Keratinocyte (primary cell): ENCODE data around the gene SMTNL2.

Experiments used
- CTCF ChIP-seq, 3 experiments: IDR thresholded peaks in 1 of 3; conservative IDR thresholded peaks in 1 of 3; optimal IDR thresholded peaks in 1 of 3; 2 replicates in 2 of 3; 3 replicates in 1 of 3; pipeline versions ENCODE3 to v1.5.1; 2011; ENCODE audit warnings: low read length in 3 of 3, mild to moderate bottlenecking in 3 of 3, moderate library complexity in 2 of 3, control low read depth in 1 of 3, inconsistent platforms in 1 of 3; ENCODE audit not compliant: insufficient read depth in 2 of 3; ENCODE audit errors: extremely low read depth in 1 of 3
- EZH2 ChIP-seq: IDR thresholded peaks from one replicate; pipeline ENCODE4 v1.6.1; 2012; ENCODE audit warnings: inconsistent platforms, mild to moderate bottlenecking, low read length, moderate library complexity

- TF ChIP-seq EZH2 (no peak), CTCF (optimal IDR thresholded peaks at IDR 0.05 in 1 of 3, IDR thresholded peaks at IDR 0.05 in 1 of 3, conservative IDR thresholded peaks at IDR 0.05 in 1 of 3; ENCODE audit: extremely low read depth in 1 of 3, insufficient read depth in 2 of 3, low read length in 3 of 3) (no peak)
Observed at GRCh38 chr17:4543557-4544026, 40.7 kb upstream of the SMTNL2 start.
